ENCODE results near the gene FSTL3.
"Not testable (repeated sequence)": the region's sequence is repeated elsewhere in the genome, so short reads cannot be mapped to it uniquely, and the experiment has no call there.

The FSTL3 gene

DNA sequence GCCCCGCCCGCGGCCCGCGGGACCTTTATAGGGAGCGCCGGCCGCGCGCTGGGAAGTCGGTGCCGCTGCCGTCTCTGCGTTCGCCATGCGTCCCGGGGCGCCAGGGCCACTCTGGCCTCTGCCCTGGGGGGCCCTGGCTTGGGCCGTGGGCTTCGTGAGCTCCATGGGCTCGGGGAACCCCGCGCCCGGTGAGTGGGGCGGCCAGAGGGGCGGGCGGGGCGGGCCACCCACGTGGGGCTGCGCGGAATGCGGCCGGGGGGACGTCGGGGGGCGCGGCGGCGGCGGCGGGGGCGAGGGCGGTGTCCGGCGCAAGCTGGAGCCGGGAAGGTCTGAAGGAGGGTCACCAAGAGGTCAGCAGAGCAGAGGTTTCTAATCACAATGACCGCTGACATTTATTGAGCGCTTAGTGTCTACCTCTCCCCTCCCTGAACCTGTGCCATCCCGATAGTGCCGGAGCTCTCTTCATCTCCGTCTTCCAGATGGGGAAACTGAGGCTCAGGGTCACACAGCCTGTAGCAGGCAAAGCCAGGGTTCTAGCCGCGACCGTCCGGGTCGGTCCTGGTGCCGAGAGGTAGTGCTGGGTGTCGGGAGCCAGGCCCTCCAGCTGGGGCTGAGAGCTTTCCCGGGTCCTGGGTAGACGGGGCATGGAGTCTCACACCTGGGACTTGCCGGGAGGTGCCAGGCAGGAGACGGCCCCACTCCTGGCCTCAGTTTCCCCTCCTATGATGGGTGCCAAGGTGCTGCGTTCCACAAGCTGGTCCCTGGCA lies at the start of gene FSTL3:
Gene FSTL3, plus strand, starts transcription at position 54 of the 767 bp plus-strand sequence. Its CDS starts 32 bp downstream, at position 86.
- peak in 1 of 58 donors; percentile 13 for DNase-seq

DNA sequence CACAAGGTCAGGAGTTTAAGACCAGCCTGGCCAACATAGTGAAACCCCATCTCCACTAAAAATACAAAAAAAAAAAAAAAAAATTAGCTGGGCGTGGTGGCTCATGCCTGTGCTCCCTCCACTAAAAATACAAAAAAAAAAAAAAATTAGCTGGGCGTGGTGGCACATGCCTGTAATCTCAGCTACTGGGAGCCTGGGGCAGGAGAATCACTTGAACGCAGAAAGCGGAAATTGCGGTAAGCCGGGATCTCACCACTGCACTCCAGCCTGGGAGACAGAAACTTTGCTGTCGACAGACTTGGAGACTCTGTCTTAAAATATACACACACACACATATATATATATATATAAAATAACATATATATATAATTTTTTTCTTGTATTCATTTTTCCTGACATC lies 49.6 kb upstream of the FSTL3 start:
- DNase-seq, result not testable (repeated sequence)

GRCh38 chr19:628168-628567 lies 48.0 kb upstream of the FSTL3 start:
- DNase-seq, result peak in 1 of 58 donors; percentile 5

GRCh38 chr19:629515-629914 lies 46.7 kb upstream of the FSTL3 start:
- DNase-seq, result not testable (repeated sequence)

DNA sequence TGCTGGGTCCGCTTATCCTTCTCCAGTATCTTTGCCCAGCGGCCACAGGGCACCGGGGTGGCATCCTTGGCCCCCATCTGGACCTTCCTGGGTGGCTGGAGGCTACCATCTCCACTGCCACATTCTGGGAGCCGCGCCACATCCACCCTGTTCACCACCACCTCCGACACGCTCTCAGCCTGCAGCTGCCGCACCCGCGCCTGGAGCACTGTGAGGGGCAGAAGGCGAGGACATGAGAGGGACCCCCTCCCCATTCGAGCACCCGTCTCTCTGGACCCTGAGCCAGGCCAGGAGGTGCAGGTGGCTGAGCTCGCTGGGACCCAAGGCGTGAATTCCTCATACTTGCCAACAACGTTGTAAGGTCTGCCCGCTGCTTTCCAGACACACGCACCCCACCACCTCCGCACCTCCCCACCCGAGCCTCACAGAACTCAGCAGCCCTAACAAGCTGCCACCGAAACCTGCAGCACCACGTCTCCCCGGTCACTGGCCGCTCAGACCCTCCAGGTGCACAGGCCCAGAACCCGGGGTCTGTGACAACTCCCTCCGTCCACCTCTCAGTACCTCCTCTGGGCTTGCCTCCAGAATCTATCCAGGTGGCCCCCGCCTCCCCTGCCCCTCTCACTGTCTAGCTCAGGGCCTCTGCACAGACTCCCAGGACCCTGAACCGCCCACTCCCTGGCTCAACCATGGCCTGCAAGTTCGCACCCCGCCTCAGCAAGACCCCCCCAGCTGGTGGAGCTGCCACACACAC lies 46.1 kb upstream of the FSTL3 start:
- peak in 1 of 58 donors; percentile 15 for DNase-seq

DNA sequence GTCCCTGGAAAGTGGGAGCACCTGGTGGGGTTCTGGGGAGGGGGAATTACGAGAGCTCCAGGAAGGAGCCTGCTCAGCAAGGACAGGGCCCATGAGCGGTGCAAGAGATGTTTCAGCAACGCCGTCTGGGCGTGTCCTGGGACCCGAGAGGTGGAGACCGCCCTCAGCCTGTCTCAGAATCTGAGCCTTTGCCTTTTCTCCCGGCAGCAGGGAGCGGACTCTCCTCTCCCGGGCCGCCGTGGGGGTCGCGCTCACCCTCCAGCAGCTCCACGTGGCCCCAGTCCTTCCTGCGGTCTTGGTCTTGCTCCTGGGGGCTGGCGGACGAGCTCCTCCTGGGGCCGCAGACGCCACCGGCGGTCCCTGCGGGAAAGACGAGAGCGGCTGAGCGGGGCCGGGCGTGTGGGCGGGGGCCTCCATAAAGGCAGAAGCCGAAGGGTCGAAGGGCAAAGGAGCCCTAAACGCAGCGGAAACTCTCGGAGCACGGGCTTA lies 43.6 kb upstream of the FSTL3 start:
- no peak for DNase-seq

DNA sequence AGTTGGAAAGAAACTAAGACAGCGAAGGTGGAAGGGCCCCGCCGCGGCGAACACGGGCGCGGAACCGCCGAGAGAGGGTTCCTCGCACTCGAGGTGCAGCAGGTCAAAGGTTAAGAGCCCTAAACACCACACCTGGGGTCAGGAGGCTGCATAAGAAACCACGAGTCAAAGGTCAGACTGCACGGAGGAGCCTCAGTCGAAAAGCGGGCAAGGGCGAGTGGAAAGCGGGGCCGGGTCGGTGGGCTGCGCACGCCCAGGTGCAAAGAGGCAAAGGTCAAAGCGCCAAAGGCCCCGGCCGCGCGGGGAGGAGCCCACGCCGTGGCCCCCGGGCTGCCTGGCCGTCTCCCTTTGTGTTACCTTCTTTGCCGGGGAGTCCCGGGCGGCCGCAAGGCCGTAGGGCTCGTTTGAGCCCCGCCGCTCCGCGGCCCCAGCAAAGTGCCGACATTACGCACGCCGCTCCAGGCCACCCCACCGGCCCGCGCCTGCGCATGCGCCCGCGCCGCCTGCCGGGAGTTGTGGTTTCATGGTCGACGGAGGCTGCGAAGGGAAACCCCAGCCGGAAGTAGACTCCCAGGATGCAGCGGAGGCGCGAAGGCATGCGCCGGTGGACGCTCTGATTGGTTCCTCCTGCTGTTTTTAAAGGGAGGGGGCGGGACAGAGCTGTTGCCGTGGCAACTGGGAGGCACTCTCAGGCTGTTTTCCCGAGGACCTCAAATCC lies 43.0 kb upstream of the FSTL3 start, which contains the start of gene POLRMT:
Gene POLRMT, minus strand, starts transcription at position 470 of the 718 bp plus-strand sequence. Its CDS starts 25 bp downstream, at position 445.
- peak; percentile 78 to 98 (median 94) for DNase-seq

DNA sequence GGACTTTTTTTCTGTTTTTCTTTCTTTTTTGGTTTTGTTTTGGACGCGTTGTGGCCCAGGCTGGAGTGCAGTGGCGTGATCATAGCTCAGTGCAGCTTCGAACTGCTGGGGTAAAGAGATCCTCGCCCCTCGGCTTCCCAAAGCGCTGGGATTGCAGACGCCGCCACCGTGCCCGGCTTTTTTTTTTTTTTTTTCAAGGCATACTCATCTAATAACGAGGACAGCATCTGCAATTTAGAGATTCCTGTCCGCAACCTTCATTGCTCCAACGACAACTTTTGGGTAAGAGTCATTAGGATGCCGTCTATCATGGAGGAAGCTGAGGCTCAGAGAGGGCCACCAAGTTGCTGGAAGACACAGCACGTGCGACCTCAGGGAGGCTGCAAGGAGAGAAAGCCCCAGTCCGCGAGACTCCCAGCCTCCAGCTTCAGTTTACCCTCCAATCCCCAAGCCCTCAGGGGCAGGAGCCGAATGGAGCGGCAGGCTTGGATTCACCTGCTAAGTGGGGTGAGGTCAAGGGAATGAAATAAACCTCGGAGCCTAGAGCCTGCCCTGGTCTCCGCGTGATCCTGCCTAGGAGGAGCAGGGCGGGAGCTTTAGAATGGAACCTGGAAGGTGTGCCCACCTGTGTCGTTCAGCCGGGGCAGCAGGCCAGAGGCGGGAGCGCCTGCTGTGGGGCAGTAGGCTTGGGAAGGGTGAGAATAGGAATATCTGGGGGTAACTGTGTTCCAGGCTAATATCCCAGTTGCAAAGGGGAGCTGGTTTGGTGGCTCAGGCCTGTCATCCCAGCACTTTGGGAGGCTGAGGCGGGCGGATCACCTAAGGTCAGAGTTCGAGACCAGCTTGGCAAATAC lies 42.2 kb upstream of the FSTL3 start:
- DNase-seq, result no peak

DNA sequence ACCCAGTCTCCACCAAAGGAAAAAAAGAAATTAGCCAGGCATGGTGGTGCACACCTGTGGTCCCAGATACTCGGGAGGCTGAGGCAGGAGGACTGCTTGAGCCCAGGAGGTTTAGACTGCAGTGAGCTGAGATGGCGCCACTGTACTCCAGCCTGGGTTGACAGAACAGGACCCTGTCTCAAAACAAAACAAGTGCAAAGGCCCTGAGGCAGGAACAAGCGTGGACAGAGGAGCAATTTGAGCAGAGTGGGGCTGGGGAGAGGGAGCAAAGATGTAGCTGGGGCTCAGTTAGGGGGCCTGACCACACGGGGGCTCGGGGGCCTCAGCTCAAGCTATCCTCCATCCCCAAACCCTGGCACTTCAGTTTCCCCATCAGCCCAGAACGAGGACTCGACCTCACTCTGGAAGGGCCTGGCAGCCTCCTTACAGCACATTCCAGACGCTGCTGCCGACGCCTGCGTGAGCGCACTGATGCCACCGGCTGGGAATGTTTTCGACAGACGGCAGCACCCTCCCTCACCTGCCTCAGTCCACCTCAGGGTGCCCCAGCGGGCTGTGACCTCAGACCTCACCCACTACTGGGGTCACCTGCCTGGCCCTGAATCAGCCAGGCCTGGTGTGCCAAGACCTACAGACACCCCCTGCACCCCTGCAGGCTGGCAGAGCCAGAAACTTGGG lies 41.1 kb upstream of the FSTL3 start:
- no peak for DNase-seq

DNA sequence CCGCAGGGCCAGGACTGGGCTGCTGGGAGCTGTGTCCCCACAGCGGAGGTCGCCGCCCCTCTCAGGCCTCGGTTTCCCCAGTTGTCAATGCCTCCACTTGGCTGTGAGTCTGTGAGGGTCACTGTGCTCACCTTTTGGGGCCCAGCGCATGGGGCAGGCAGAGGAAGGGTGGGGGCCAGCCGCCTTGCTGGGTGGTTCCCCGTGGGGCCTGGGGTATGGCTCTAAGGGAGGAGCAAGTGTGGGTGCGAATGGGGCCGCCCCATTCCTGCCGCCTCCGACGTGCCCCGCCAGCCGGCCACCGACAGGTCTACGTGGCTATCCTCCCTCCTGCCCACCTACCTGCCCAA lies 37.3 kb upstream of the FSTL3 start:
- DNase-seq, result no peak

- peak; percentile 38 to 95 (median 88) for DNase-seq
Measured at GRCh38 chr19:639253-640160, 36.7 kb upstream of the FSTL3 start, which contains the start of gene FGF22. FGF22 (plus strand) TSS chr19:639879; CDS start chr19:639926, 47 bp downstream.

DNA sequence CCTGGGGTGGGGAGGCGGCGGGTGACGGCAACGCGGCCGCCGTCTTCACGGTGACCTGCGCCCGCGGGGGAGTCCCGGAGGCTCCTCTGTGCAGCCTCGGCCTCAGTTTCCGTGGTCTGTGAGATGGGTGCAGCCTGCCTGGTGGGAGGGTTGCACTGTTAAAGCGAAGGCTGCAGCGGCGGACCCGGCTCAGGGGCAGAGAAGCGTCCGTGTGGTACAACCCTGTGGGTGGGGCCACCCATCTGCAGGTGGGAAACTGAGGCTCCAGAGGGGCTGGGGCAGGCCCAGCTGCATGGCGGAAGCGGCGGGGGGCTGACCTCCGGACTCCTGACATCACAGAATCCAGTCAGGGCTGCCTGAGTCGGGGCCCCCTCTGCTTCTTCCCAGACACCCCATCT lies 36.0 kb upstream of the FSTL3 start:
- DNase-seq, result no peak

DNA sequence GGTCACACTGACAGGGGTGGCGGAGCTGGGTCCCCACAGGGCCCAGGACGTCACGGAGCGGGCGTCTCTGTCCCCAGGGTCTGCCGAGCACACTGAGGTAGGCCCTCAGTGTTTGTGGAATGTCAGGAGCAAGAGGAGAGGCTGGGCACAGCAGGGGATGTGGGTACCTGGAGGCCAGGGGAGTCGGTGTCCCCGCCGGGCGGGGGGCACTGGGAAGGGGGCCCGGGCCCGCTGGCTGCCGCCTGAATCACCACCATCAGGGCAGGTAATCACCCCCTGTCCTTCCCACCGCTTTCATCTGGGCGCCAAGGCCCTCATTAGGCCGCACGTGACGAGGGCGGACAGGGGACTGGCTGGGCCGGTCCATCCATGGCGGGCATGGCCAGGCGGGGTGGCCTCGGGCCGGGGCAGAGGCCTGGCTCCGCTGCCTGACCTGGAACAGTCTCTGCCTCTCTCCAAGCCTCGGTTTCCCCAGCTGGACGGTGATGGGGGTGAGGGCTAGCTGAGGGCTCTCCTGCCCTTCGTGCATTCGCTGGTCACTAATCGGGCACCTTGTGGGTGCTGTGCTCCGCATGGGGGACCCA lies 35.5 kb upstream of the FSTL3 start:
- no peak for DNase-seq

DNA sequence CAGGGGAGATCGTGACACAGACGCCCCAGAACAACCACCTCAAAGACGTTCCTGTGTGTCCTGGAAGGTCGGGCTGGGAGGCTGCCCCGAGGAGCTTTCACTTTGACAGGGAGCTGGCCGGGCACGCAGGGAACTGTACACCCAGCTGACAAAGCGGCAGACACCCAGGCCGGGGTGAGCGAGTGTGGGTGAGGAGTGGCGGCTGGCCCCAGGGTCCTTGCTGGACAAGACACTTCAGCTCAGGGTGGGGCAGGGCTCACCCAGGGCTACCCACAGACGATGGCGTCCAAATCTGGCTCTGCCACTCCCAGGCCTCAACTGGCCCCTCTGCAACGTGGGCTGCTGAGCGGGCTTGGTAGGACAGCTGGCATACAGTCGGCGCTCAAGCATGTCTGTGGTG lies 34.5 kb upstream of the FSTL3 start:
- DNase-seq, result no peak

DNA sequence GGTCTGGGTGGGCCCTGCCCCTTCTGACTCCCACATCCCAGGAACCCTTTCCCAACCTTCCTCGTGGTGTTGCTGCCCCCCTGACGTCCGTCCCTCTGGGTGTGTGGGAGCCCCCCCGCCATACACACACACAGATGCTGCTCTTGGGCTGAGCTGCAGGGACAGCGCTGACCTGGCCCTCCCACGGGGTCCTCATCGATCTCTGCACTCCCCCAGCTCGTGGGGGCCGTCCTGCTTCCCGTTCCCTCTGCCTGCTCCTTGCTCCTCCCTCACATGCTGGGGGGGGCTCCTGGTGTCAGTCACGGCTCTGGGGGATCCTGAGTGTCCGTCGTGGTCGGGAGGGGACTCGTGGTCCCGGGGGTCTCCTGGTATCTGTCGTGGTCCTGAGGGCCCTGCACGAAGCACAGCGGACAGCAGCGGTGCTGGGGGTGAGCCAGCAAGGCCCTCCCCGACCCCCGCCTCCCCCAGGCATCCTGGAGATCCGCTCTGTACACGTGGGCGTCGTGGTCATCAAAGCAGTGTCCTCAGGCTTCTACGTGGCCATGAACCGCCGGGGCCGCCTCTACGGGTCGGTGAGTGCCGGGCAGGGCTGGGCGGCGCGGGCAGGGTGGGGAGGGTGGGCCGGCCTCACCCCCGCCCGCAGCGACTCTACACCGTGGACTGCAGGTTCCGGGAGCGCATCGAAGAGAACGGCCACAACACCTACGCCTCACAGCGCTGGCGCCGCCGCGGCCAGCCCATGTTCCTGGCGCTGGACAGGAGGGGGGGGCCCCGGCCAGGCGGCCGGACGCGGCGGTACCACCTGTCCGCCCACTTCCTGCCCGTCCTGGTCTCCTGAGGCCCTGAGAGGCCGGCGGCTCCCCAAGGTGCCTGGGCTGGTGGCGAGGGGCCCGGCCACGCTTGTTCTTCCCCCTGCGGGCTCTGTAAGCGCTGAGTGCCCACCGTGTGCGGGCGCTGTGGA lies 33.1 kb upstream of the FSTL3 start:
- DNase-seq, result no peak

DNA sequence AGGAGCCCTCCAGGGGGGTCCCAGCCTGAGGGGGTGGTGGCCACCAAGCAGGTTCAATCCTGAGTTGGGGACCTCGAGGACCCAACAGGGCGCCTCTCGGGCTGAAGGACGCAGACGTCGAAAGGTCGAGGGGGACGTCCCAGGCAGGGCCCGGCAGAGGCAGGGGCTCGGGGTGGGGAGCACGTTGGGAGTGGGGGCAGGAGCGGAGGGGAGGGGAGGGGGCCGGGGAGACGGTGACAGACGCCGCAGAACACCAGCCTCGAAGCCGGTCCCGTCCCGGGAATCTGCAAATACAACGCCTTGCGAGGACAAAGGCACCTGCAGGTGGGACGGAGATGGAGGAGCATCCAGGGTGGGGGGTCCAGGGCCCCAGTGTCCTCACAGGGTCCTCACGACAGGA lies 32.5 kb upstream of the FSTL3 start:
- DNase-seq, result no peak

DNA sequence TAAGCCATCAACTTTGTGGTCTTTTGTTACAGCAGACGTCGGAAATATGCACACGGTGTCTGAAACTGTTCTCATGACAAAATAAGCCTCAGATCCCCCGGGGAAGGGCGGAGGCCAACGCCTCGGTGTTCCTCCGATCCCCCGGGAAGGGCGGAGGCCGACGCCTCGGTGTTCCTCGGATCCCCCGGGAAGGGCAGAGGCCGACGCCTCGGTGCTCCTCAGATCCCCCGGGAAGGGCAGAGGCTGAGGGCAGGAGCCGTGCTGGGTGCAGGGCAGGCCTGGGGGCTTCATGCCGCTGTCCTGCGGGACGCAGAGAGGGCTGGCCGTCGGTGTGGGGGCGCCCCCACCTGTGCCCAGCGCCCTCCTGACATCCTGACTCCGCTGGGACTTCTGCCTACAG lies 31.8 kb upstream of the FSTL3 start:
- DNase-seq, result no peak

Measured in anterior cingulate cortex (tissue), 58 donors.